Cerebellar cortex (tissue), 1 donor: ENCODE measurements around the gene KIF1A.
"Not testable (repeated sequence)": the region's sequence is repeated elsewhere in the genome, so short reads cannot be mapped to it uniquely, and the experiment has no call there.

Experiments
- DNase-seq: peaks from one replicate; pipeline ENCODE4 v3.0.0-alpha.2; 2015; ENCODE audit warnings: low spot score

Gene KIF1A

GRCh38 chr2:240848900-240849680, 29.1 kb upstream of the KIF1A start:
- no peak for DNase-seq

- no peak for DNase-seq
Observed at GRCh38 chr2:240847817-240848216, 27.8 kb upstream of the KIF1A start.

- DNase-seq, result peak; percentile 48
Observed at GRCh38 chr2:240846873-240847595, 27.0 kb upstream of the KIF1A start.

GRCh38 chr2:240846309-240846708, 26.3 kb upstream of the KIF1A start:
- not testable (repeated sequence) for DNase-seq

GRCh38 chr2:240840435-240841060, 20.5 kb upstream of the KIF1A start:
- DNase-seq, result peak; percentile 69

GRCh38 chr2:240839152-240840143, 19.4 kb upstream of the KIF1A start:
- no peak for DNase-seq

GRCh38 chr2:240837621-240838020, 17.6 kb upstream of the KIF1A start:
- DNase-seq, result no peak

- no peak for DNase-seq
Observed at GRCh38 chr2:240836781-240837467, 16.9 kb upstream of the KIF1A start.

- no peak for DNase-seq
Observed at GRCh38 chr2:240835528-240835927, 15.5 kb upstream of the KIF1A start.

GRCh38 chr2:240834377-240834975, 14.5 kb upstream of the KIF1A start:
- no peak for DNase-seq

GRCh38 chr2:240833724-240834285, 13.8 kb upstream of the KIF1A start:
- DNase-seq, result peak; percentile 26

- DNase-seq, result peak; percentile 29
Observed at GRCh38 chr2:240832921-240833494, 13.0 kb upstream of the KIF1A start.

- DNase-seq, result peak; percentile 96
Observed at GRCh38 chr2:240832205-240832727, 12.2 kb upstream of the KIF1A start.

GRCh38 chr2:240831594-240832204, 11.7 kb upstream of the KIF1A start:
- DNase-seq, result no peak

GRCh38 chr2:240825476-240825875, 5.5 kb upstream of the KIF1A start:
- DNase-seq, result no peak

GRCh38 chr2:240823449-240824336, 3.7 kb upstream of the KIF1A start:
- no peak for DNase-seq

GRCh38 chr2:240822280-240822847, 2.3 kb upstream of the KIF1A start:
- no peak for DNase-seq

GRCh38 chr2:240821429-240821778, 1.4 kb upstream of the KIF1A start:
- DNase-seq, result no peak
